Ovary (tissue), 9 donors: ENCODE measurements around the gene MX2. TPM values are rescaled to one million over a fixed set of nuclear protein-coding genes. Genes with fewer than 3 reads are reported as not detected.

Experiments used
- DNase-seq, 5 donors: peaks; one replicate each; pipeline ENCODE4 v3.0.0-alpha.2; 2019 to 2020
- H3K27ac ChIP-seq, 2 donors: fragments of 200-600 bp; one replicate each; pipeline versions ENCODE4 v1.5.1 to v1.8.0; 2019 to 2022
- H3K27me3 ChIP-seq: fragments of 200-600 bp; one replicate; pipeline ENCODE4 v1.8.0; 2022
- H3K36me3 ChIP-seq: fragments of 200-600 bp; sonication (generic); one replicate; pipeline ENCODE4 v1.5.1; 2019
- H3K4me1 ChIP-seq: one replicate; pipeline ENCODE4 v1.8.1; 2013; ENCODE audit warnings: mild to moderate bottlenecking, moderate library complexity; ENCODE audit not compliant: insufficient read depth
- H3K4me3 ChIP-seq: fragments of 200-600 bp; sonication (generic); one replicate; pipeline ENCODE4 v1.5.1; 2017
- H3K9me3 ChIP-seq, 2 donors: fragments of 200-600 bp in 1 of 2; sonication (generic) in 1 of 2; one replicate each; pipeline versions ENCODE4 v1.5.1 to v1.8.1; 2013 to 2019; ENCODE audit warnings: mild to moderate bottlenecking in 1 of 2, moderate library complexity in 1 of 2
- CTCF ChIP-seq, 3 donors: fragments of 450-650 bp in 2 of 3; fragments of 200-600 bp in 1 of 3; IDR thresholded peaks; one replicate each; pipeline versions ENCODE4 v1.5.1 to v1.8.0; 2016 to 2022; ENCODE audit warnings: antibody characterized with exemption in 3 of 3, mild to moderate bottlenecking in 1 of 3
- EP300 ChIP-seq: sonication (generic); formaldehyde crosslinking; IDR thresholded peaks from one replicate; pipeline ENCODE4 v1.6.1; 2017; ENCODE audit warnings: antibody characterized with exemption
- POLR2A ChIP-seq: fragments of 450-650 bp; IDR thresholded peaks from one replicate; pipeline ENCODE4 v1.6.1; 2017; ENCODE audit warnings: antibody characterized with exemption, mild to moderate bottlenecking, moderate library complexity
- WGBS, 3 donors: extraction: QIAGEN DNeasy Blood & Tissue Kit in 1 of 3; methylation state at CpG; one replicate each; pipeline versions ENCODE4 v1.1.5 to v1.1.7; 2013 to 2017; 5-methylcytosine and 5-hydroxymethylcytosine counted together
- intact Hi-C, 4 donors: fragments of 100-400 bp; cut with DNase I; formaldehyde crosslinking; loops; one replicate each; pipeline versions ENCODE4 v1.11.0 to v1.15.1; 2022 to 2023
- polyA plus RNA-seq, 2 donors: library from polyadenylated mRNA; stranded (reverse); fragments of 200-250 nt in 1 of 2; fragments of 350-450 nt in 1 of 2; fragmentation: Illumina TruSeq in 1 of 2; extraction: RNeasy Lipid Tissue Mini Kit (QIAGEN cat#74804) in 1 of 2; gene quantifications; one replicate each; pipeline ENCODE4 v1.2.3, GENCODE V29; 2013 to 2014
- total RNA-seq, 7 donors: library from RNA; depleted of rRNA in 2 of 7; stranded (reverse); fragments of >200 nt in 2 of 7; fragmentation: NEBNext Ultra II Directional in 3 of 7; extraction: Animal tissue kit (Norgen Biotek cat#: 25700) in 3 of 7; gene quantifications; one replicate each; pipeline versions ENCODE4 v1.1.0 to v1.2.4, GENCODE V29; 2016 to 2023
- donor health status: DM: no; HTN: no; CAD: no; lungs with moderate emphysema.
- donor health status: DM: no; HTN: no; CAD: no.
- donor health status: Bipolar disorder and iron deficiency.
- donor health status: DM: yes; HTN: yes; CAD: no.
- donor health status: DM: no; HTN: no; CAD: no.
- donor health status: DM: yes; HTN: yes; CAD: no.

The MX2 gene
- total and polyA plus RNA-seq, 9 donors, result 2.6 to 34.6 (median 5.1) TPM

- 81 to 88% (median 84%) methylated on average over 16 of the region's 16 CpGs for WGBS, 3 donors
- intact Hi-C loops, result no loop called here
- TF ChIP-seq CTCF (IDR thresholded peaks at IDR 0.05), result no peak
- TF ChIP-seq POLR2A, result no peak
- no peak for TF ChIP-seq EP300
- Histone ChIP-seq H3K9me3 (no peaks in the 10 kb centered on the region), H3K4me3 (no peak overlapping the region), H3K36me3 (no peaks in the 10 kb centered on the region), H3K27ac (no peak overlapping the region), H3K27me3 (no peaks in the 10 kb centered on the region), H3K4me1 (no peaks in the 10 kb centered on the region)
- no peak for DNase-seq
These were observed 15.9 kb downstream of the MX2 start for GRCh38 chr21:41377715-41378114.

GRCh38 chr21:41378849-41379248, 17.0 kb downstream of the MX2 start:
- H3K4me3 ChIP-seq, result no peak overlapping the region
- no peaks in the 10 kb centered on the region for H3K27me3 ChIP-seq
- H3K9me3 ChIP-seq, result no peaks in the 10 kb centered on the region
- H3K4me1 ChIP-seq, result no peaks in the 10 kb centered on the region
- TF ChIP-seq CTCF (IDR thresholded peaks at IDR 0.05), result no peak
- no peak for TF ChIP-seq POLR2A
- TF ChIP-seq EP300, result no peak
- 86 to 93% (median 86%) methylated on average over 8 of the region's 8 CpGs for WGBS, 3 donors
- H3K36me3 ChIP-seq, result no peaks in the 10 kb centered on the region
- intact Hi-C loops, result no loop called here
- no peak overlapping the region for H3K27ac ChIP-seq
- no peak for DNase-seq

- Histone ChIP-seq H3K9me3 (no peaks in the 10 kb centered on the region), H3K4me3 (no peak overlapping the region), H3K36me3 (no peaks in the 10 kb centered on the region), H3K27ac (no peak overlapping the region), H3K4me1 (no peaks in the 10 kb centered on the region), H3K27me3 (no peaks in the 10 kb centered on the region)
- WGBS, 3 donors, result 91 to 96% (median 95%) methylated on average over 12 of the region's 12 CpGs
- TF ChIP-seq EP300 (no peak), POLR2A (no peak), CTCF (IDR thresholded peaks at IDR 0.05) (no peak)
- no peak for DNase-seq
- intact Hi-C loops, result loop anchor here in 1 of 4 donors (10.0 kb wide), 1 partner anchor 395 kb away; no protein-coding TSS in a partner anchor
These were observed 18.1 kb downstream of the MX2 start for GRCh38 chr21:41379901-41380300.

- intact Hi-C loops, result loop anchor here in 1 of 4 donors (10.0 kb wide), 1 partner anchor 393 kb away; no protein-coding TSS in a partner anchor
- Histone ChIP-seq H3K9me3 (no peaks in the 10 kb centered on the region), H3K4me3 (no peak overlapping the region), H3K27me3 (no peaks in the 10 kb centered on the region), H3K4me1 (no peaks in the 10 kb centered on the region), H3K27ac (no peak overlapping the region), H3K36me3 (no peaks in the 10 kb centered on the region)
- DNase-seq, result no peak
- TF ChIP-seq POLR2A, result no peak
- no peak for TF ChIP-seq EP300
- no peak for TF ChIP-seq CTCF (IDR thresholded peaks at IDR 0.05)
These were observed 19.9 kb downstream of the MX2 start for GRCh38 chr21:41381731-41382130.
